ENCODE results near the gene KCNG2.
"Not testable (repeated sequence)": the region's sequence is repeated elsewhere in the genome, so short reads cannot be mapped to it uniquely, and the experiment has no call there.

The KCNG2 gene

GRCh38 chr18:79872527-79873444 is 75.0 kb downstream of the KCNG2 start:
- DNase-seq = no peak

GRCh38 chr18:79873449-79874110 is 75.8 kb downstream of the KCNG2 start:
- DNase-seq = no peak

GRCh38 chr18:79874553-79875530 is 77.1 kb downstream of the KCNG2 start:
- DNase-seq = no peak

DNA sequence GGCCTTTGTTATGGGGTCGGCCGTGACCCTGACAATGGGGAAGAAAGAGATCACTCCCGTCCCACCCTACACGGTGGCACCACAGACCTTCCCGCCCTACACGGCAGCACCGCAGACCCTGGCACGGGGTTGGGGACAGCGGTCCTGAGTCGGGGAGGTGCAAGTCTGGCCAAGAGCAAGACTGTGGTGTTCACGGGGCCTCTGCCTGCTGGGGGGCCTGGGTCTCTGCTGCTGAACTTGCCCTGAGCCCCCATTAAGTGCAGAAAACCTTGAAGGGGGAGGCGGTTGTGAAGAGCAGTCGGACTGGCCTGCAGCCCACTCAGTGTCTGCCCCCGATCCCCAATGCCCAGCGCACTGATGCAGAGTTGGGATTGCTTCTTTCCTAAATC is 77.8 kb downstream of the KCNG2 start:
- no peak for DNase-seq

DNA sequence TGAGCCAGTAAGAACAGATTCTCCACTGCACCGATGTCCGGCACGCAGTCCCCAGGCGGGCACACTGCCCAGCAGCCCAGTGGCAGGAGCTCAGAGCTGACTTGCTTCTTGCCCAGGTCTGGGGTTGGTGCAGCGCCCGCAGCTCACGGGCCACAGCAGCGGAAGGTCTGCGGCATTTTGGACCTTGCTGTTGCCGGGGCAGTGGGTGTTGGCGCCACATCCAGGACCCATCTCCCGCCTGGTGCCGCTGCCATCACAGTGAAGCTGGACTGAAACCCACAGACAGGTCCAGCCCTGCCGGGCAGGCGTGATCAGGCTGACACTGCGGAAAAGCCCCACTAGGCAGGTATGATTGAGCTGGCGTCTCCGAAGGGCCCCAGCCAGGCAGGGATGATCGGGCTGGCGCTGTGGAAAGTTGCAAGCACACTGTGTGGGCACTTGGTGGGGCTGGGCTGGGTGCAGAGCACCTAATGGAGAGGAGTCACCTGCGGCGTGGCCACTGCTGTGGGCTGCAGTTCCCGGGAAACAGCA is 78.3 kb downstream of the KCNG2 start:
- DNase-seq = no peak

DNA sequence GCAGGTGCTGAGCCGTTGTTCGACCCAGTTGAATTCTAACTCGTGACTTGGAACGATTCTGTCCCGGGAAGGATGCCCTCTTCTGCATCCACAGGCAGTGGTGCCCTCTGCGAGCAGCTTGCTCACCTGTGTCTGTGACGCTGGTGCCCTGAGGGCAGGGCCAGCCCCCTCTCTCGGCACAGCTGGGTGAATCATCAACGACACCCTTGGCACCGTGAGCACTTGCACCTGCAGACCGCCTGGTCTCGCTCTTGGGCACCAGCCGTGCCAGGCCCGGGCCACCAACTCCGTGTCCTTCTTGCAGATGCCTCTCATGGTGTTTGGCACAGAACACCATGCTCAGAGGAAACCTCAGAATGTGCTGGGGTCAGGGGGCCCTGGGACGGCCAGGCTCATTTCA is 78.8 kb downstream of the KCNG2 start:
- DNase-seq = no peak

DNA sequence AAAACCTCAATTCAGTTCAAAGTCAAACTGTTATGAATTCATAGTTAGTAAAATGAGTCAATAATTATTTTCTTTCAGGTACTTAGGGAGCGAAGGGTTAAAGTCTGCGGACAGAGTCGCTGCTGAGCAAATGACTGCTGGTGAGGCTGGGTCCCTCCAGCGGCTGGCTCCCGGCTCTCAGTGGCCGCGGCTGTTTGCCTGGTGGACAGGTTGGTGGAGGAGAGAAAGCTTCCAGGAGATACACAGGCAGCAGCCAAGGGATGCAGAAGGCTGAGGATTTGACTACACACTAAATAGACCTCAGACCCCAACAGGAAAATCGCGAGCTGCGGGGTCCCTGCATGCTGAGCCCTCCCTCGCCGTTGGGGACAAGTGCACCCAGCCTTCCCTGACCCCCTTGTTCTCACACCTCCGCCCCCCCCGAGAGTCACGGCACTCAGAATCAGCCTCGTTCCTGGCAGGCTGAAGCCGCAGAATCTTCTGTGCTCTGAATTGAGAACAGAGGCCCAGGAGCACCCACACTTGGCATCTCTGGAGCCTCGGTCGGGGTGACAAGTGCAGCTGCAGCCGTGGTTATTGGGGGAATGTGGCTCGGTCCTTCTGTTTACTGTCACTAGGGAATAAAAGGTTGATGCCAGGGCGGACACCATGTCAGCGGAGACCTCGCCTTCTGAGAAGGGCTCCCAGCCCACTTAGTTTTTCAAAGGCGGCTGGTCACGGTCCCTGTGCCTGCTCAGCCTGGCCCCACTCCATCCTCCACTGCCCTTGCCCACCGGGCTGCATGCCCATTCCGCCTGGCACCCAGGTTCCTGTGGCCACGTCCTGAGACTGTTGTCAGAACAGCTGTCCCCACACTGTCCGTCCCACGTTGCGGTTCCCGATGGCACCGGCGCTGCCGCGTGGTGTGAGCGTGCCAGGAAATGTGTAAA is 79.7 kb downstream of the KCNG2 start:
- DNase-seq = no peak

GRCh38 chr18:79878246-79878645 is 80.5 kb downstream of the KCNG2 start:
- not testable (repeated sequence) for DNase-seq

DNA sequence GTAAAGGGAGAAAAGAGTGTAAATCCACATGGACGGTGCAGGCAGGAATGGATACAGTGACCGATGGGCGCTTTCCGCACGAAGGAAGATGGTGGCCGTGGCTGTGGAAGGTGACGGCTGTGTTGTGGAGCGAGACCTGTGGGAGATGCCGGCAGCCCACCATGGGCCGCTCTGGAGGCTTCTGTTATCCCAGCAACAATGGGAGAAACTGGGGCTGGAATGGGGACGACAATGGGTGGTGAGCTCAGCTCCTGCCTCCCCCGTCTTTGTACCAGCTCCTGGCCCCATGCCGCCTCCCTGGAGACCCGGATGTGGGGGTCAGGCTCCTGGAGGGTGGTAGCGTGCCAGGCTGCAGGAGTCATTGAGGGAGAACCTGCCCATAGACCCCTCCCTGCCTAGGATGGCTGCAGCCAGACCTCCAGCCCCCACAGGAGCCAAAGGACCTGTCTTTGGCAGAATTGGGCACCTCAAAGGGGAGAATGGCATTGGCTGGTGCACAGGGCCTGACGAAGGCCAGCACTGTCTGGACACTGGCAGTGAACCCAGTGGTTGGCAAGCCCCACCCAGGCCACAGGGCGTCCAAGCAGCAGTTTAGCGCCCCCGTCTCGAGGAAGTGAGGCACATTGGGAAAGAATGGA is 81.1 kb downstream of the KCNG2 start:
- DNase-seq = no peak

GRCh38 chr18:79879566-79879965 is 81.8 kb downstream of the KCNG2 start:
- DNase-seq = no peak

DNA sequence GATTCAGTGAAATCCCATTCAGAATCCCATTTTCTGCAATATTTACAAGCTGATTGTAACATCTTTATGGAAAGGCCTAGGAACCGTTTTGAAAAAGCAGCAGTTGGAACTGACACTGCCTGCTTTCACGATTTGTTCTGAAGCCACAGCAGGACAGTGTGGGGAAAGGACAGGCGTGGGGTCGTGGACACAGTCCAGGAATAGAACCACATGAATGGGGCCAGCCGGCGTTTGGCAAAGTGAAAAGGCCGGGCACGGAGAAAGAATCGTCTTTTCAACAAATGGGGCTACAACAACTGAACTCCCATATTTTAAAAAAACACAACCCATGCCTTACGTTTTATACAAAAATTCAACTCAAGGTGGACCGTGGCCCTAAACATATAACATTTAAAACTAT is 84.0 kb downstream of the KCNG2 start:
- DNase-seq = no peak

DNA sequence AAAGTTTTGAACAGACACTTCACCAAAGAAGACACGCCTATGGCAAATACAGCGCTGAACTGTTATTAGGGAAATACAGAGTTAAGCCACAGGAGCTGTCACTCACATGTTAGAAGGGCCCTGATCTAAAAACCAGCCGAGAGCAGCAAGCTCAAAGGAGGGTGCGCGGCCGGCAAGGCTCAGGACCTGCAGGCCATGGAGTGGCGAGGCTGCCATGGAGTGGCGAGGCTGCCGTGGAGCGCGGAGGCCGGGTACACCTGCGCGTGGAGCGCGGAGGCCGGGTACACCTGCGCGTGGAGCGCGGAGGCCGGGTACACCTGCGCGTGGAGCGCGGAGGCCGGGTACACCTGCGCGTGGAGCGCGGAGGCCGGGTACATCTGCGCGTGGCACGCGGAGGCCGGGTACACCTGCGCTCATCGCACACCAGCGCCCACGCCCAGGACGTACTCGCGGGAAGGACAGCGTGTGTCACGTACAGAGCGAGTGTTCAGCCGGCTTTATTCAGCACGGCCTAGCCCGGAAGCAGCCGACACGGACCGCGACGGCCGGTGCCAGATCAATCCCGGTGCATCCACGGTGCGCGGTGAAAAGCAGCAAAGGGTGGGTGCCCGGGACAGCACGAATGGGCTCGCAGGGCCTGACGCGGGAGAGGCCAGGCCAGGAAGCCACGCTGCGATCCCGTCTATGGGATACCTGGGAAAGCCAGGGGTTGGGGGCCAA is 84.9 kb downstream of the KCNG2 start:
- DNase-seq = no peak

DNA sequence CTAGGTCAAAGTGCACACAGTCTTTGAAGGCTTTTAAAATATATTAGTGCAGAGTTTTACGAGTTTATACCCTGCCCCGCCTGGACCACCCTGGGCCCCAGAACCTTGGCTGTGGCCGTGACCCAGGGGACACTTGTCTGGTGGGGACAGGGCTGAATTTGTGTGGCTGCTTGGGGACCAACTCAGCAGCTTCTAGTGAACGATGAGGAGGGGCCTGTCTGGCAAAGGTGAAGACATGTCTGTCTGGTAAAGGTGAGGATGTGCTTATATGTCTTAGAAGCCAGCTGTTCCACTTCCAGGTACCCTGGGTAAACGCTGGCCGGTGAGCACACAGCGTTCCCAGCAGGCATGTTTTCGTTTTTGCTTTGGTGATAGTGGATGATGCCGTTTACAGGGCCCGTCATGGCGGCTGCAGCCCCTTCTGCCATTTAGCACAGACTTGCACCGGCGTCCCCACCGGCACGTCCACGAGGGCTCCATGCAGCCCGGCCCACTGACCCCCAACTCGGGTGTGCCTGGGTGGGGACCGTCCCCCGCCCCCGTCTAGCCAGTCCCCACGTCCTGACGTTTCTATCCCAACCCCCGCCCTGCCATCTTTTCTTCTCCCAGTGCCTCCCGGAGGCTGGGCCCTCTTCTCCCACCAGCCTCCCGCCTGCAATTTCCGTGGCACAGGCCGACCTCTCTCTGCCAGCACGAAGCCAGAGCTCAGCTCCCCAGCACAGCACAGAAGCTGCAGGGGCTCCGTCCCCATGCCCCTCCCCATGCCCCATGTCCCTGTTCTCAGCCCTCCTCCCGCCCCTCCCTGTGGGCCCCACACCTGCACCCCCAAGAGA is 85.9 kb downstream of the KCNG2 start:
- DNase-seq = no peak

- DNase-seq = no peak
Measured at GRCh38 chr18:79884294-79884962, 86.7 kb downstream of the KCNG2 start.

DNA sequence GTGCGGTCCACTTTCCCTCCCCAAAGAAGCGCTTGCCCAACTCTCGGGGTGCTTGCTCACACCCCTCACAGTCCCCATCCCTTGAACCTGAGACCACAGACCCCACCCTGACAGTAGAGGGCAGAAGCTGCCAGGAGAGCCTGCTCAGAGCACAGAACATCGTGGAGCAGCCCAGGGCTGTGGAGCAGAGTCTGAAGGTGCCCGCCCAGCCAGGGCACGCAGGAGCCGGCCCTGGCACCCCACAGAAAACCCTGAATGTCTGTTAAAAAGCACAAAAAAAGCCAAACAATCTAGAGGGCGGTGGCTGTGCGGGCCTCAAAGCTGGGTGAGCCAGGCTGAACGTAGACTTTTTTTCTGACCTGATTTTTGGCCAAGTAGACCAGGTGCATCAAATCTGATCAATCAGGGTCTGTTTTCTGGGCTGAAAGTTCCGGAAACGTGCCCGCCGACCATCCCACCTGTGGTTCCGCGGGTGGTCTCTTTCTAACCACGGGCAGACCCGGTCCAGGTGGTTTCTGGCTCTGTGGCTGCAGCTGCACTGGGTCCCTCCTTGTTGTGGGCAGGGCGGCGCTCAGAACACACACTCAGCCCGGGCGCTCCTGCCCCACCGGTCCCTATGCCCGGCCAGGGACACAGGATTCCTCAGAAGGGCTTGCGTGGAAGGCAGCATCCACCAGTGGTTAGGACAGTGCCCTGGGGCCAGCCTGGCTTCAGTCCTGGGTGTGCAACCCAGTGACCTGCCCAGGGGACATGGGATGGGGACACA is 87.4 kb downstream of the KCNG2 start:
- DNase-seq = no peak

DNA sequence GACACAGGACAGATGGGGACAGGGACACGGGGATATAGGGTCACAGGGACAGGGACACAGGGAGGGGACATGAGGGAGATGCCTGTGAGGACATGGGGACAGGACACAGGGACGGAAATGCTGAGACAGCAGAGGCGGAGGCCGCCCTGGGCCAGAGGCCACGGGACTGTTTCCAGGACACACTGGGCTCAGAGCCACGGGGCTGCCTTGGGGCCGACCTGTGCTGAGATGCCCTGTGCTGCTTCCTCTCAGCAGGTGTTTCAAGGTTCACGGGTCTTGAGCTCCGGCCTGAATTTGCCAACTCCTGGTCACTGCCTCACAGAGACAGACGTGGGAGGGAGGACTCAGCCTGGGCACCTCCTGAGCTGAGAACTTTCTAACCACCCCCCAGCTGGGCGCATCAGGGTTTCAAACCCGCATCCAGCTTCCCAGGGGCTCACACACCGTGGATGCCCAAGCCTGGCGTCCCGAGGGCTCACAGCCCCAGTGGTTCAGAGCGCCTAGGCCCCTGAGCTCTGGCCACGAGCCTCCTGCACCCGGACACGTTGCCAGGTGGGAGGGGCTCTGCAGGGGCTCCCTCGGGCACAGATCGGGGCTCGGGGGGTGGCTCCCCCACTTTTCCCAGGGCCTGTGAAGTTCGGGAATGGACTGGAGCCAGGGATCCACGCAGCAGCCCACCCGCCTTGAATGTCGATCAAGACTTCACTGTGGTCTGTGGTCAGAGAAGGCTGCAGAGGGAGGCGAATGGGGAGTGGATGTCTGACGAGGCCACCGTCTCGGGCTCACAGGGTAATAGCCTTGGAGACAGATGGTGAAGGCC is 89.7 kb downstream of the KCNG2 start:
- no peak for DNase-seq

GRCh38 chr18:79888016-79888415 is 90.3 kb downstream of the KCNG2 start:
- DNase-seq = no peak
